Astrocyte of the cerebellum (primary cell): ENCODE results near the gene DPEP2.

Experiments
- DNase-seq: peaks from one replicate; pipeline ENCODE4 v3.0.0-alpha.2; 2011; ENCODE audit warnings: low read depth
- H3K4me3 ChIP-seq: 2 replicates; pipeline ENCODE4 v1.5.1; 2011; ENCODE audit warnings: mild to moderate bottlenecking, low read depth, low read length, moderate library complexity
- CTCF ChIP-seq: IDR thresholded peaks from 2 replicates; pipeline ENCODE4 v1.5.1; 2012; ENCODE audit warnings: low read length, low read depth, moderate library complexity, mild to moderate bottlenecking; ENCODE audit errors: missing control alignments
- in situ Hi-C: cut with HindIII; loops from 2 replicates; pipeline ENCODE4 v1.10.0; 2017; ENCODE audit warnings: low sequenced_read_pairs

DPEP2 gene

GRCh38 chr16:67951485-67951884, 47.8 kb downstream of the DPEP2 start:
- no peak overlapping the region for H3K4me3 ChIP-seq
- TF ChIP-seq CTCF, result no peak
- DNase-seq, result no peak
- in situ Hi-C loops, result no loop called here

GRCh38 chr16:67950335-67950843, 48.9 kb downstream of the DPEP2 start:
- no peak for TF ChIP-seq CTCF

GRCh38 chr16:67949645-67950044, 49.6 kb downstream of the DPEP2 start:
- in situ Hi-C loops, result no loop called here
- H3K4me3 ChIP-seq, result no peak overlapping the region
- DNase-seq, result no peak
- no peak for TF ChIP-seq CTCF

More at GRCh38 chr16:67950335-67950843, 48.9 kb downstream of the DPEP2 start:
- DNase-seq, result no peak
- in situ Hi-C loops, result no loop called here
- H3K4me3 ChIP-seq, result no peak overlapping the region

- no peak for TF ChIP-seq CTCF
- no peak overlapping the region for H3K4me3 ChIP-seq
- no peak for DNase-seq
- in situ Hi-C loops, result no loop called here
Observed at GRCh38 chr16:67948015-67948414, 51.3 kb downstream of the DPEP2 start.

GRCh38 chr16:67946966-67947558, 52.2 kb downstream of the DPEP2 start:
- H3K4me3 ChIP-seq, result no peak overlapping the region
- in situ Hi-C loops, result no loop called here
- no peak for TF ChIP-seq CTCF

GRCh38 chr16:67946128-67946569, 53.1 kb downstream of the DPEP2 start:
- in situ Hi-C loops, result no loop called here
- TF ChIP-seq CTCF, result no peak
- H3K4me3 ChIP-seq, result no peak overlapping the region
- DNase-seq, result no peak

More at GRCh38 chr16:67946966-67947558, 52.2 kb downstream of the DPEP2 start:
- DNase-seq, result no peak
